Measurements from ENCODE around the gene KLB. TPM values are rescaled to one million over a fixed set of nuclear protein-coding genes. Genes with fewer than 3 reads are reported as not detected.

KLB gene
- total RNA-seq, 4 donors from 2014 or later: 9.1 to 50.3 (median 33.5) TPM

- TF ChIP-seq CTCF (IDR thresholded peaks at IDR 0.05; ENCODE audit: low read depth): no peak
These were observed 29.2 kb downstream of the KLB start for GRCh38 chr4:39435659-39436563.

GRCh38 chr4:39441593-39441992 is 34.9 kb downstream of the KLB start:
- no peak for TF ChIP-seq CTCF (IDR thresholded peaks at IDR 0.05; ENCODE audit: low read depth)

- no peak for TF ChIP-seq CTCF (IDR thresholded peaks at IDR 0.05; ENCODE audit: low read depth)
These were observed 36.3 kb downstream of the KLB start for GRCh38 chr4:39442998-39443397.

GRCh38 chr4:39446483-39446841 is 39.7 kb downstream of the KLB start:
- no peak for TF ChIP-seq CTCF (IDR thresholded peaks at IDR 0.05; ENCODE audit: low read depth)

GRCh38 chr4:39446842-39447573 is 40.3 kb downstream of the KLB start:
- TF ChIP-seq CTCF (IDR thresholded peaks at IDR 0.05; ENCODE audit: low read depth): no peak

GRCh38 chr4:39450618-39451017 is 43.9 kb downstream of the KLB start:
- no peak for TF ChIP-seq CTCF (IDR thresholded peaks at IDR 0.05; ENCODE audit: low read depth)

GRCh38 chr4:39451423-39452023 is 44.8 kb downstream of the KLB start:
- TF ChIP-seq CTCF (IDR thresholded peaks at IDR 0.05; ENCODE audit: low read depth): no peak
